Keratinocyte (primary cell): ENCODE measurements around the gene MAGEB2. TPM values are rescaled to one million over a fixed set of nuclear protein-coding genes. Genes with fewer than 3 reads are reported as not detected.

Experiments used
- DNase-seq: peaks from one replicate; pipeline ENCODE4 v3.0.0-alpha.2; 2011; ENCODE audit warnings: low read depth, missing footprints, low spot score
- FAIRE-seq: peaks from 2 replicates; lab custom pipeline; 2011; peaks lifted over from hg19 to GRCh38; lab: Jason Lieb, UNC
- H2AFZ ChIP-seq: 2 replicates; pipeline ENCODE4 v1.6.0; 2012; ENCODE audit warnings: low read length, control low read depth, inconsistent platforms; ENCODE audit not compliant: control insufficient read depth
- H3K27ac ChIP-seq: 2 replicates; pipeline ENCODE4 v1.5.1; 2011; ENCODE audit warnings: low read length; ENCODE audit not compliant: control insufficient read depth, insufficient read depth
- H3K27me3 ChIP-seq: 3 replicates; pipeline ENCODE4 v1.6.0; 2011; ENCODE audit warnings: low read length; ENCODE audit not compliant: control insufficient read depth, insufficient read depth; ENCODE audit errors: extremely low read depth
- H3K36me3 ChIP-seq, 2 experiments: 2 replicates in 1 of 2; 3 replicates in 1 of 2; pipeline ENCODE4 v1.5.1; 2011; ENCODE audit warnings: low read length in 2 of 2, mild to moderate bottlenecking in 1 of 2; ENCODE audit not compliant: control insufficient read depth in 2 of 2, insufficient read depth in 2 of 2; ENCODE audit errors: extremely low read depth in 1 of 2
- H3K4me1 ChIP-seq: 3 replicates; pipeline ENCODE4 v1.5.1; 2011; ENCODE audit warnings: low read length; ENCODE audit not compliant: control insufficient read depth, insufficient read depth; ENCODE audit errors: extremely low read depth
- H3K4me2 ChIP-seq: 3 replicates; pipeline ENCODE4 v1.6.0; 2011; ENCODE audit warnings: low read depth, low read length; ENCODE audit not compliant: control insufficient read depth, insufficient read depth; ENCODE audit errors: extremely low read depth
- H3K4me3 ChIP-seq, 3 experiments: fragments of 200-600 bp in 1 of 3; sonication (generic) in 1 of 3; 2 replicates in 2 of 3; 3 replicates in 1 of 3; pipeline ENCODE4 v1.5.1; 2011 to 2016; ENCODE audit warnings: low read length in 3 of 3, mild to moderate bottlenecking in 3 of 3, control low read depth in 2 of 3, inconsistent platforms in 1 of 3, low read depth in 1 of 3, mixed read lengths in 1 of 3, mixed run types in 1 of 3, moderate library complexity in 1 of 3; ENCODE audit not compliant: control insufficient read depth in 2 of 3, insufficient read depth in 2 of 3; ENCODE audit errors: extremely low read depth in 1 of 3
- H3K79me2 ChIP-seq: 2 replicates; pipeline ENCODE4 v1.6.0; 2012; ENCODE audit warnings: low read length; ENCODE audit not compliant: control insufficient read depth, insufficient read depth
- H3K9ac ChIP-seq: 3 replicates; pipeline ENCODE4 v1.6.0; 2011; ENCODE audit warnings: low read length; ENCODE audit not compliant: control insufficient read depth, insufficient read depth; ENCODE audit errors: extremely low read depth
- H3K9me1 ChIP-seq: 3 replicates; pipeline ENCODE4 v1.6.0; 2011; ENCODE audit warnings: low read length; ENCODE audit not compliant: control insufficient read depth, insufficient read depth; ENCODE audit errors: extremely low read depth
- H3K9me3 ChIP-seq: 2 replicates; pipeline ENCODE4 v1.5.1; 2012; ENCODE audit warnings: low read depth, low read length; ENCODE audit not compliant: control insufficient read depth
- H4K20me1 ChIP-seq: 3 replicates; pipeline ENCODE4 v1.6.0; 2011; ENCODE audit warnings: low read length; ENCODE audit not compliant: control insufficient read depth, insufficient read depth; ENCODE audit errors: extremely low read depth
- EZH2 ChIP-seq: IDR thresholded peaks from one replicate; pipeline ENCODE4 v1.6.1; 2012; ENCODE audit warnings: inconsistent platforms, mild to moderate bottlenecking, low read length, moderate library complexity
- dilution Hi-C: fragments of 300-500 bp; cut with MboI; formaldehyde crosslinking; loops from one replicate; pipeline ENCODE4 v1.7.0; 2020; ENCODE audit warnings: low sequenced_read_pairs; ENCODE audit not compliant: extremely low pct_ligation_motif_present
- polyA plus RNA-seq, 5 experiments: library from polyadenylated mRNA; depleted of rRNA in 3 of 5; stranded (reverse) in 3 of 5; stranded (forward) in 1 of 5; unstranded in 1 of 5; fragments of >200 nt; gene quantifications; 1 replicate in 1 of 5; 2 replicates in 3 of 5; 3 replicates in 1 of 5; pipeline versions ENCODE4 v1.2.1 to v1.2.3, GENCODE V29; 2011 to 2012; ENCODE audit warnings: missing spikeins in 2 of 5, low read depth in 1 of 5, low replicate concordance in 1 of 5
- TF ChIP-seq, protein P1 (sequence below), 3 experiments: IDR thresholded peaks in 1 of 3; conservative IDR thresholded peaks in 1 of 3; optimal IDR thresholded peaks in 1 of 3; 2 replicates in 2 of 3; 3 replicates in 1 of 3; pipeline versions ENCODE3 to v1.5.1; 2011; ENCODE audit warnings: low read length in 3 of 3, mild to moderate bottlenecking in 3 of 3, moderate library complexity in 2 of 3, control low read depth in 1 of 3, inconsistent platforms in 1 of 3; ENCODE audit not compliant: insufficient read depth in 2 of 3; ENCODE audit errors: extremely low read depth in 1 of 3

MAGEB2 gene
- polyA plus RNA-seq, 1 donor (not counting 4 experiments of a cell fraction or from before 2014, with no cell fraction given) = not detected

DNA sequence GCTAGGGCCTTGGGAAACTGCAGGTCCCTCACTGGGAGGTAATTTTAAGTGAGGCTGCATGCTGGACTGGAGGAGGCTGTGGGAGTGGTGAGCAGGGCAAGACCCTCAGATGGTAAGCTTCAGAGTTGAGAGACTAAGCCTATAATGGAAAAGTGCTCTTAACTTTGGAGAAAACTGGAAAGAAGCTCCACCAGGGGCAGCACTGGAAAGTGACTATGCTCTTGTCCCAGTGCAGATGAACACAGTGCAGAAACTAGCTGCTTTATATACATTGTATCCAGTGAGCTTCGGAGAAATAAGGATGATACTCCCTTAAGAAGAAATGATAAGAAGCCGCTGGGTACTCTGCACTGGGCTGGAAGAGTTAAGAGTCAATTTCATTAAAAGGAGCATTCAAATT, 3.2 kb upstream of the MAGEB2 start:
- Histone ChIP-seq H3K79me2 (no peaks in the 10 kb centered on the region), H3K4me1 (no peaks in the 10 kb centered on the region), H3K9me1 (no peaks in the 10 kb centered on the region), H2AFZ (no peak overlapping the region), H3K27ac (no peak overlapping the region), H4K20me1 (no peaks in the 10 kb centered on the region), H3K36me3 (no peaks in the 10 kb centered on the region), H3K4me2 (no peak overlapping the region), H3K9me3 (peaks cover 2% of the 10 kb centered on the region), H3K27me3 (no peaks in the 10 kb centered on the region), H3K4me3 (no peak overlapping the region), H3K9ac (no peak overlapping the region)
- FAIRE-seq (no peak), DNase-seq (no peak)
- dilution Hi-C loops = no loop called here
- TF ChIP-seq, protein P1, sequence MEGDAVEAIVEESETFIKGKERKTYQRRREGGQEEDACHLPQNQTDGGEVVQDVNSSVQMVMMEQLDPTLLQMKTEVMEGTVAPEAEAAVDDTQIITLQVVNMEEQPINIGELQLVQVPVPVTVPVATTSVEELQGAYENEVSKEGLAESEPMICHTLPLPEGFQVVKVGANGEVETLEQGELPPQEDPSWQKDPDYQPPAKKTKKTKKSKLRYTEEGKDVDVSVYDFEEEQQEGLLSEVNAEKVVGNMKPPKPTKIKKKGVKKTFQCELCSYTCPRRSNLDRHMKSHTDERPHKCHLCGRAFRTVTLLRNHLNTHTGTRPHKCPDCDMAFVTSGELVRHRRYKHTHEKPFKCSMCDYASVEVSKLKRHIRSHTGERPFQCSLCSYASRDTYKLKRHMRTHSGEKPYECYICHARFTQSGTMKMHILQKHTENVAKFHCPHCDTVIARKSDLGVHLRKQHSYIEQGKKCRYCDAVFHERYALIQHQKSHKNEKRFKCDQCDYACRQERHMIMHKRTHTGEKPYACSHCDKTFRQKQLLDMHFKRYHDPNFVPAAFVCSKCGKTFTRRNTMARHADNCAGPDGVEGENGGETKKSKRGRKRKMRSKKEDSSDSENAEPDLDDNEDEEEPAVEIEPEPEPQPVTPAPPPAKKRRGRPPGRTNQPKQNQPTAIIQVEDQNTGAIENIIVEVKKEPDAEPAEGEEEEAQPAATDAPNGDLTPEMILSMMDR (optimal IDR thresholded peaks at IDR 0.05 in 1 of 3, IDR thresholded peaks at IDR 0.05 in 1 of 3, conservative IDR thresholded peaks at IDR 0.05 in 1 of 3; ENCODE audit: extremely low read depth in 1 of 3, insufficient read depth in 2 of 3, low read length in 3 of 3) = no peak
- TF ChIP-seq EZH2 = no peak

DNA sequence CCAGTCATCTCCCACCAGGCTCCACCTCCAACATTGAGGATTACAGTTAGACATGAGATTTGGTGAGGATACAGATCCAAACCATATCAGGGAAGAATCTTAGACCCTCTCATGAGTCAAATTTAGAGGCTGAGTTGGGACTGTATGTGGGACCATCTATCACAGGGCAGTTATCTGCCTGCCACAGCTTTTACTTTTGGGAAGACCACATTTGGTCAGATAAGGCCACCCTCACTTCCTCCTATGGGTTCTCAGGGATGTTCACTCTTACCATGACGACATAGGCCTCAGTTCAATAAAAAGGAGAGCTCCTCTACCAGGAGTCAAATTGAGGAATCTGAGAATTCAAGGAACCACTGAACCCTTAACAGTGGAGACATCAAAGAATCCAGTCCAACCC, 2.1 kb downstream of the MAGEB2 start:
- dilution Hi-C loops = no loop called here
- no peak for TF ChIP-seq EZH2
- TF ChIP-seq, protein P1 (optimal IDR thresholded peaks at IDR 0.05 in 1 of 3, IDR thresholded peaks at IDR 0.05 in 1 of 3, conservative IDR thresholded peaks at IDR 0.05 in 1 of 3; ENCODE audit: extremely low read depth in 1 of 3, insufficient read depth in 2 of 3, low read length in 3 of 3) = no peak

More for the DNA sequence above, 2.1 kb downstream of the MAGEB2 start:
- H3K79me2 ChIP-seq = no peaks in the 10 kb centered on the region
- no peaks in the 10 kb centered on the region for H3K9me1 ChIP-seq
- FAIRE-seq (no peak), DNase-seq (no peak)
- H3K4me2 ChIP-seq = no peak overlapping the region
- H3K27me3 ChIP-seq = no peaks in the 10 kb centered on the region
- no peak overlapping the region for H2AFZ ChIP-seq
- H3K36me3 ChIP-seq = no peaks in the 10 kb centered on the region
- H3K27ac ChIP-seq = no peak overlapping the region
- no peak overlapping the region for H3K4me3 ChIP-seq
- no peak overlapping the region for H3K9ac ChIP-seq
- no peaks in the 10 kb centered on the region for H4K20me1 ChIP-seq
- peaks cover 2% of the 10 kb centered on the region for H3K9me3 ChIP-seq
- H3K4me1 ChIP-seq = no peaks in the 10 kb centered on the region
